ENCODE results near the gene BBOF1.
"Not testable (repeated sequence)": the region's sequence is repeated elsewhere in the genome, so short reads cannot be mapped to it uniquely, and the experiment has no call there.

The BBOF1 gene

GRCh38 chr14:74089251-74090020 lies 70.3 kb downstream of the BBOF1 start:
- no peak for DNase-seq (ENCODE audit: low read depth)

- DNase-seq (ENCODE audit: low read depth): no peak
Measured at GRCh38 chr14:74105381-74105780, 86.2 kb downstream of the BBOF1 start.

DNA sequence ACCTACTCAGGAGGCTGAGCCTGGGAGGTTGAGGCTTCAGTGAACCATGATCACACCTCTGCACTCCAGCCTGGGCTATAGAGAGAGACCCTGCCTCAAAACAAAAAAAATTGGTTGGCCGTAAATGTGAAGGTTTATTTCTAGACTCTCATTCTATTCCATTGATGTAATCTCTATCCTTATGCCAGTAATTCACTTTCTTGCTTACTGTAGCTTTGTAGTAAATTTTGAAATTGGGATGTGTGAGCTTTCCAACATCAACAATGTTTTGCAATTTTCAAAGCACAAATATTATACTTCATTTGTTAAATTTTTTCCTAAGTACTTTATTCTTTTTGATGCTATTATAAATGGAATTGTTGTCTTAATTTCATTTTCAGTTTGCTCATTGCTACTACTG lies 90.2 kb downstream of the BBOF1 start:
- no peak for DNase-seq (ENCODE audit: low read depth)

DNA sequence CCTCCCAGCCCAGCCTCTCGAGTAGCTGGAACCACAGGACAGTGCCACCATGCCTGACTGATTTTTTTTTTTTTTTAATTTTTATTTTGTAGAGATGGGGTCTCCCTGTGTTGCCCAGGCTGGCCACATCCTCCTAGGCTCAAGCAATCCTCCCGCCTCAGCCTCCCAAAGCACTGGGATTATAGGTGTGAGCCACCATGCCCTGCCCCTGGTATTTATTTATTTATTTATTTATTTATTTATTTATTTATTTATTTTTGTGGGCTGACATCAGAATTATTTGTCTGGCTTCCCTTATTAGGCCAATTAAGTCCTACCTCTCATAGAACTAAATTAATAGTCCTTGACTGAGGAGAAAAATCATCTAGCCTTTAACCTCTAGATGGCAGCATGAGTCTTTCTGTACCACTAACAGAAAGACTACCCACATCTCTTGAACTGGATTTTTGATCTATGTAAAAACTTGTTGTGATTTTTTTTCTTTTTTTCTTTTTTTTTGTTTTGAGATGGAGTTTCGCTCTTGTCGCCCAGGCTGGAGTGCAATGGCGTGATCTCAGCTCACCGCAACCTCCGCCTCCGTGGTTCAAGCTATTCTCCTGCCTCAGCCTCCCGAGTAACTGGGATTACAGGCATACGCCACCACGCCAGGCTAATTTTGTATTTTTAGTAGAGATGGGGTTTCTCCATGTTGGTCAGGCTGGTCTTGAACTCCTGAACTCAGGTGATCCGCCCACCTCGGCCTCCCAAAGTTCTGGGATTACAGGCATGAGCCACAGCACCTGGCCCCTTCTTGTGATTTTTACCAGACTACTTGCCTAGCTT lies 92.5 kb downstream of the BBOF1 start:
- DNase-seq (ENCODE audit: low read depth): not testable (repeated sequence)

Data from stimulated activated CD8-positive, alpha-beta memory T cell treated with anti-CD3 and anti-CD28 coated beads, Interleukin-15, amount 100 ng/mL, for 1 hour (primary cell).